NCI-H524 treated with DMSO at 0.1 percent for 48 hours (cell line): Measurements from ENCODE around the gene LEAP2.

Experiments used
- DNase-seq: peaks from one replicate; lab custom pipeline; 2025; lab: John Stamatoyannopoulos, UW

The LEAP2 gene, protein sequence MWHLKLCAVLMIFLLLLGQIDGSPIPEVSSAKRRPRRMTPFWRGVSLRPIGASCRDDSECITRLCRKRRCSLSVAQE

DNA sequence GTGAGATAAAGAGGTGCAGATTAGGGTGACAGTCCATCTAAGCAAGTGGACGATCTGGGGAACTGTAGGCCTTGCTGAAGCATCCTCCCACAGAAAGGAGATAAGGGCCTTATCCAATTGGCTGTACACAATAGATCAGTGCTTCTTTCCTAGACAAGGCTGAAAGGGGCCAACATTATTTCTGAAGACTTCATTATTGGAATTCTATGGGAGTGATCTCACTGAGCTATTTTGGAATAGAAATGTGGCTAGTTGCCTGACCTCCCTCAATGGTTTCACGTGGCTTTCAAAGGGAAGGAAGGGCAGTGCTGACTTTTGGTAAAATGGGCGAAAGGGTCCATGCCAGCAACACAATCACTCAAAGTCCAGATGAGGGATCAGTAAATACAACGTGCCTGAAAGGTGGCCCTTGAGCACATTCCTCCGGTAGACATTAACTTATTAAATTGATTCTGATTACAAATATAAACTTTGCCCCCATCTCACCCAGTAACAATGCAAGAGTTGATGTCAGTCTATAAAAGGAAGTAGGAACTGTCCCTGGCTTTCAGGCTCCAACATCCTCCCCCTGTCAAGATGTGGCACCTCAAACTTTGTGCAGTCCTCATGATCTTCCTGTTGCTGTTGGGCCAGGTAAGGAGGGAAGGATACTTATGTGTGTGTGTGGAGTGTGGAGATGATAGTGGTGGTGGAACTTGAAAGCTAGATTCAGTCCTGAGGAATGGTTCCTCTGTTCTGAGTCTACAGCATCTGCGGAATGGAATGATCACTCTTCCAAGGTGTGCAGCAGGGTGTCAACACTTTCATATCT lies at the start of gene LEAP2:
Gene LEAP2 (plus strand): TSS at position 550 of the 811 bp plus-strand sequence. CDS start 27 bp downstream, at position 577.
- DNase-seq = no peak

DNA sequence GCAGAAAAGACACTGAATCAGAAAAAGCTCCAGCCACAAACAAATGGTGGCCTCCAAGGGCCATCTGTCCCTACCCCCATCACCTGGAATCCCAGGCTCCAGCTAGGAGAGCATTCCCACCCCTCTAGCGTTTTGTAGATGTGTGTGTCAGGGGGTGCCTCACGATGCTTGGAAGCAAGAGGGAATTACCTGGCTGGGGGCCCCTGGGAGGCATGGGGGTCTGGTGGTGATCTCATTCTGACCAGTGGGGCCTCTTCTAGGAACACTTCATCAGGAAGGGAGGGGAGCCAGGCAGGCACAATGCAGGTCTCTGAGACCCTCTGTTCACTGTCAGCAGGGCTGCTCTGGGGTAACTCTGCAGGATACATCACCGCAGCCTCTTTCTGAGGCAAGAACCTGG lies 49.0 kb upstream of the LEAP2 start:
- no peak for DNase-seq

DNA sequence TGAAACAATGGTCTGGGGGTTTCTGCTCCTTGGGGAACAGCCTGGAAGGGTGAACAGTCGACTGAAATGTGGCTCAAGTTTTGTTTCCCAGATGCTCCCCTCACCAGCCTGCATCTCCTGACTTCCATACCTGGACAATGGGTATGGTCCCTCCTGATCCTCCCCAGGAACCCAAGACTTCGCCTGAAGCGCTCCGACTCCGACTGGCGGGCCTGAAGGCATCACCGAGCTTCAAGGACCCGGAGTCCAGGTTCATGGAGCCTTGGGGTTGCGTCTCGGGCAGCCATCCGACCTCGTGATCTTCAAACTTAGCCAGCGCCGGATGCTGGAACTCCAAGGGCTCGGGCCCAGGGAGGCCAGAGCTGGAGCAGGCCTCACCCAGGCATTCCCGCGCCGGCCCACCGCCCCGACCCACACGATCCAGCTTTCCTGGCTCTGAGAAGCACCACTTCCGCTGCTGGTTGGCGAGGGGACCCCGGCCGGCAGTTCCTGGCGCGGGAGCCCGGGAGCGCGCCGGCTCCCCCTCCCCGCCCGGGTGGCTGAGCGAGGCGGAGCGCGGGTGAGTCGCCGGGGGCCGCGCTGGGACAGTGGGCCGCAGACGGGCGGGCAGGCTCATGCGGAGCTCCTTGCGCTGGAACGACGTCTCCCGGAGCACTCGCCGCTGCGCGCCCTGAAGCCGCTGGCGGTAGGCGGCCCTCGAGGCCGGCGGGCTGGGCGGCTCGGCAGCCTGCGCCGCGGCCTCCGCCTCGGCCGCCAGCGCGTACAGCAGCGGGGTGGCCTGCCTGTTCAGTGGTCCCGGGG lies 48.2 kb upstream of the LEAP2 start:
- DNase-seq = no peak

DNA sequence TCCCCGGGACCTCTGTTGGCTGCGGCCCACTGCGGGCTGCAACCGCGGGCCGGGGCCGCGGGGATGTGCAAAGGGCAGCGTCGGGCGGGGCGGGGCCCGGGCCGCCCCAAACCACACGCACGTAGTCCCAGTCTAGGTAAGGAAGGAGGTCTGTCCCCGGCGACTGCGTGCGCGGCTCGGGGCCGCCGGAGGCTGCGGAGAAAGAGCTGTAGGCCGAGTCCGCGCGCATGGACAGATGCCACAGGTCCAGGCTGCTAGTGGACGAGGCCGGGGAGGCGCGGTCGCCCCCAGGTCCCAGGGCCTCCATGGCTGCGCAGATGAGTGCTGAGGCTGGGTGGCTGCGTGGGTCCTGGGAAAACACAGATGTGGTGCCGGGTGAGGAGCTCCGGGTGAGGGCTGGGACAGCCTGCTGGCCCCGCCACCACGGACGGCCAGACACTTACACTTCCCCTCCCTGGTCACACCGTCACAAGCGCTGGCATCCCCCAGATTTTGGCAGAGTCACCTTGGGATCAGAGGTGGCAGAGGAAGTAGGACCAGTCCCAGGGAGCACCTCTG lies 47.6 kb upstream of the LEAP2 start:
- DNase-seq = no peak

DNA sequence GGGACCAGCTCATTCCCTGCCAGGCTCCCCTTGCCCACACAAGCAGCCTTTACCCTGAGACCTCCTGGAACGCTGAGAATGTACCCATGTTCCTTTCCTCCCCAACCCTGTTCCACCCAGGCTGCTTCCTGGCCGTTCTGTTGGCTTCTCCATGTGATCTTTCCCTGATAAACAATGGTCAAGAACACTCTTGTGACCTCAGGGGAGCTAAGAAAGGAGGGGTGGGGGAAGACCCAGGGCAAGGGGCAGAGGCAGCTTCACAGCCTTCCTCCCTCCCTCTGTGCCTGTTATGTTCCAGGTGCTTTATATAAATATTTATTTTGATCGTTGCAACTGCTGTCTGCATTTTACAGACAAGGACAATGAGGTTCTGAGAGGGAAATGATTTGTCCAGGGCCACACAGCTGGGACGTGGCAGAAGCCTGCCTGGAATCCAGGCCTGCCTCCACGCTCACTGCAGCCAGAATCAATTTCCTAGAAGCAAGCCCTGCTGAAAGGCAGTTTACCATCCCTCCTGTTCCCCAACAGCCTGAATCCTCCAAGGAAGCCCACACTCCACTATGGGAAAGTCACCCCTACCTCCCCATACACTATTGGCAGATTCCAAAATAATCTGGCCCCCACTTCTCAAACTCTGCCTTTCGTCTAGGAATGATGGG lies 46.9 kb upstream of the LEAP2 start:
- DNase-seq = no peak

DNA sequence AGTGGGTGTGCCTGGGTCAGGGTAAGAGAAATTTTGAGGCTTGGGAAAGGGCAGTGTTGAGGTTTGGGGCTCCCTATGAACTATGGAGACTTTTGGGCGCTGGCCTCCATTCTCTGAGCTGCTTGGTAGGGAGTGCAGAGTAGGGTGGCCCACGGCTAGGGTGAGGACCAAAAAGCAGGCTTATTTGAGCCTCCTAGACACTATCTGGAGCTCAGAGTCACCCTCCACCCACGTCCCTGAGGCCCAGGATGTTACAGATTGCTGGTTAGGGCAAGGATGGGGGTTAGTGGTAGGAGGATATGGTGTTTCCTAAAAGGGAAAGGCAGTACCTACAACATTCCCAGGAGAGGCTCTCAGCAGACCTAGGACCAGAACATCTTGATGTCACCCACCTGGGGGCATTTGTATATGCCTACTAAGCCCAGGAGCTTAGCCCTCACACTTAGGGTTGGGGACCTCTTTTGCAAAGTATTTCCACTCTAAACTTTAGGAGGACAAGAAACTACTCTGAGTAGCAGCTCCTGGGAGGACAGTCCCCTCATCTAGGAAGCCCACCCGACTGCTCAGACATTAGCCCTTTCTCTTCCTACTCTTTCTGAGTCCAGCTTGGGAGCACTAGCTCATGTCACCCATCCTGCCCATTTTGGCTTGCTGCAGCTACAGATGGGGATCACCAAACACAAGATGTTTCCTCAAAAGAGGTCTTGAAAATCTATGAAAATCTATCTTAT lies 45.4 kb upstream of the LEAP2 start:
- no peak for DNase-seq

DNA sequence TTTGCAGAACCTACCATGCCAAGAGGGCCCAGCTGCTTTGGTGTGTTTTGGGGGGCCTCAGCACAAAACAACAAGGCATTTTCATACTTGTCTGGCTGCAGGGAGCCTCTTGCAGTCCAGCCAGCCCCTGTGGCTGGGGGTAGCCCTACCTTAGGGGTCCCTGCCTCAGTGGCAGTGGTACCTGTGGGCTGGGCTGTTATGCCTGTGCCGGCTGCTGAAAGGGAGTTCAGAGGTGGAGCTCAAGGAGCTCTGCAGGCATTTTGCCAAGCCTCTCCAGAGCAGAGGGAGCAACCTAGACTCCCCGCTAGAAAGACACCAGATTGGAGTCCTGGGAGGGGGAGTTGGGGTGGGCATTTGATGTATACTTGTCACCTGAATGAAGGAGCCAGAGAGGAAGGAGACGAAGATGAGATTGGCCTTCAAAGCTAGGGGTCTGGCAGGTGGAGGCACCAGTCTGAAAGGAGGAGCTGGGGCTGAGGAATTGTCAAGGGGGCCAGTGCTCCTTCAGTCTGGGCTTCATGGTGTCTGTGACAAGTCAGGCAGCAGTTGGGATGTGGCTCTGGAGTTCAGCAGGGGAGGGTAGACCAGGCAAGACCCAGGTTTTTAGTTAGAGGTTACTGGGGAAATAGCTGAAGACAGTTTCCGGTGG lies 44.5 kb upstream of the LEAP2 start:
- DNase-seq = no peak

DNA sequence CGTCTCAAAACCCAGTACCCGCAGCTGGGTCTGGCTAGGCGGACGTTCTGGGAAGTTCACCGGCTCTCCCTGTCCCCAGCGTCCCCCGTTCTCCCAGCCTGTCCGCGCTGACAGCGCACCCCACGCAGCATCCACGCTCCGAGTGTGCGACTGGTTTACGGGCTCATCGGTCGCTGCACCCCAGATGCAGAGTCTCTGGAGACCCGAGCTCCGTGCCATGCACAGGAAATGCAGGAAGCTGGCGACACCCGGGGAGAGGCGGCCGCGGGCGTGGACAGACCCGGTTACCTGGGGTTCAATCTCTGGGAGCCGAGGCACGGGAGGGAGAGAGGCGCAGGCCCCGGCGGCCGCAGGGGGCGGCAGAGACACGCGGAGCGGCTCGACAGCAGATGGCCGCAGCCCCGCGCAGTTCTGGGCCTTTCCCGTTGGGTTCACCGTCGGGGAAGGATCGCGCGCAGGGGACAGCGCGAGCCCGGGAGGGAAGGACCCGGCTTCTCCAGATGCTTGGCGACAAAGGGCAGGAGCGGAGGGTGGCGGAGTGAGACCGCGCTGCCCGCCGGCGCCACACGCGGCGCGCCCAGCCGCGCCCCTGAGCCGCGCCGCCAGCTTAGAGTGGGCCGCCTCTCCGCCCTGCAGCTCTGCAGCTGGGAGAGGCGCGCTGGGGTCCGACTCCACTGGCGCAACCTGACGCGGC lies 43.6 kb upstream of the LEAP2 start:
- no peak for DNase-seq

DNA sequence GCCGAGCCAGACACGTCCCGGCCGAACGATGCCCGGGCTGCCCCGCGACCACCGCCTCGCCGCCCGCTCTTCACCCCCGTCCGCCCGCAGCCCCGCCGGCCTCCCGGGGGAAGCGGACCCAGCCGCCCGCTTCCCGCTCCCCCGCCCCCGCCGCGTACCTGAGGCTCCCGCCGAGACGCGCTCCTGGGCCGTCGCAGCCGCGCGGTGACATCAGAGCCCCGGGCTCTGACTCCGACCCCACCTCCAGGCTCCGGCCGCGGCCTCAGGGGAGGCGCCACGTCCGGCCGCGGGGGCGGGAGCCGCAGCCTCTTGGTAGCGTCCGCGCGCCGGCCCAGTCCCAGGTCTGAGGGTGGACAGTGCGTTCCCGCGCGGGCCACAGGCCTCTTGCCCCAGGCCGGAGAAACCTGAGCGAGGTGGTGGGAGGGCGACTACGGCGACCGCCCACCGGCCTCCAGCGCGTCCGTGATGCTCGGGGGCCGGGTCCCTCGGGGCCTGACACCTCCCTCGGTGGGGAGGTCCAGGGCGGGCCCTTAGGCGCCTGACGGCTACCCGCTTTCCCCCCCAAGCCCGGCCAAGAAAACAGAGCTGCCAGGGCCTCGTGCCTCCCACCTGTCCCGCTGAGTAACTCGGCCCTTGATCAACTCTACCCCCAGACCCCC lies 42.9 kb upstream of the LEAP2 start, which contains the start of gene SHROOM1:
Gene SHROOM1 (minus strand): TSS at position 212 of the 659 bp plus-strand sequence. CDS start 4,507 bp downstream, outside the sequence.
- no peak for DNase-seq

DNA sequence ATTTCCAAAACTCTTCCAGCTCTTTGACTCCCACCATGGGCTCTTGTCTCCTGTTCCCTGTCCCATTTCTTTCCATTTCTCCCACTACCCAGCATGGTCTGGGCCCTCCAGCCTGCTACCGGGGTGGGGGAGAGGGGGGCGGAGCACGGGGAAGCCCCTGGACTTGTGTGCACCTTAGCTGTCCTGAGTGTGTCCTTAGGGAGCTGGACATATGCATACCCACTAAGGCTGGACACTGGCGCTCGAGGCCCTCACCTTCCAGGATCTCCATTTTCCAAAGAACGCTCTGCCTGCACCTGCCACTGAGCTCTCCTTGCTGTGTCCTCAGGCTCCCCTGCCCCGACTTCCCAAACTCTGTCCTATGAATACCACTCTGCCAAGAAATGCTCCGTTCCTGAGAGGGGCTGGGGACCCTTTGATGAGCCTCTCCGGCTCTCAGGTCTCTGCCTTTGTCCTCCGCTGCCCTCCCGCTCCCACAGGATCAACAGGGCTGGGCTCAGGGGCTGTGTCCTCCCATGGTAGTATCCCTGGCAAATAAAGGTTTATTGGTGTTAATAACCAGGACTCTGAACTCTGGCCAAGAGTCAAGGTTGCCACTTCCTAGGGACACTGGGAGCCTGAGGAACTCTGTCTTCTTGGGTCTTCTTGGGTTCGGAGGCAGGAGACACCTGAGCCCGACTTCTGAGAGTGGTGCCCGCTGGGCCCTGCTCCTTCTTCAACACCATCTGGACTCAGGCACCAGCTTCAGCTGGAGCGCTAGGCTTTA lies 42.2 kb upstream of the LEAP2 start:
- no peak for DNase-seq

DNA sequence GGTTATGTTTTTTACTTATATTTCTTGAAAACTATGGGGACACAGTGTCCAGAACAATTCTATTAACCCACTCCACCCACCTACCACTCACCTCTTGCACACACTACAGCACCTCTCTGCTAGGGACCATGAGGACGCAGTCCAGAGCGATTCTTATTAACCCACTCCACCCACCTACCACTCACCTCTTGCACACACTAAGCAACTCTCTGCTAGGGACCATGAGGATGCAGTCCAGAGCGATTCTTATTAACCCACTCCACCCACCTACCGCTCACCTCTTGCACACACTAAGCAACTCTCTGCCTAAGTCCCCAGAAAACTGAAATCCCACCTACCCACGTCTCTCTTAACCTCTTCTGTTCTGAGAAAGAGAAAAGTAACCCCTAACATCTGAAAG lies 40.9 kb upstream of the LEAP2 start:
- no peak for DNase-seq

DNA sequence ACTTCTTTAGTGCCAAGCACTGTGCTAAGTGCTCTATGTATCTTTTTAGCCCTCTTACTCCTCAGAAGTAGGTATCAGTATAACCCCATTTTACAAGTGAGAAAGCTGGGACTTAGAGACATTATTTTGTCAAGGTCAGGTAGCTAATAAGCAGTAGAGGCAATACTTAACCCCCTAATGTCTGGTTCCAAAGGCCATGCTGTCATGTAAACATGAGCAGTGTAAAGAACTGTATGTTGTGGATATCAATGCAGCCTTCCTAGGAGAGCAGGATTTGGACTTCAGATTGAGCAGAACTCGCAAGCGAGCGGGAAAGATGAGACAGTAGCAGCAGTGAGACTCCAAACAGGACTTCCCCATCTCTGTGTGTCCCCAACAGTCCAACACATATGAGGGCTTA lies 39.4 kb upstream of the LEAP2 start:
- DNase-seq = no peak

DNA sequence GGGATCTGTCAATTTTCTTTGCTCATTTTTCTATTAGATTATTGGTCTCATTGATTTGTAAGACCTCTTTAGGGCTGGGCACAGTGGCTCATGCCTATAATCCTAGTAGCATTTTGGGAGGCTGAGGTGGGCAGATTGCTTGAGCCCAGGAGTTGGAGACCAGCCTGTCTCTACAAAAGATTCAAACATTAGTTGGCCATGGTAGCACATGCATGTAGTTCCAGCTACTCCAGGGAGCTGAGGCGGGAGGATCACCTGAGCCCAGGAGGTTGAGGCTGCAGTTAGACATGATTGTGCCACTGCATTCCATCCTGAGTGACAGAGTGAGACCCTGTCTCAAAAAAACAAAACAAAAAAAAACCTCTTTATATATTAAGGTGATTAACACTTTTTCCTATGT lies 36.6 kb upstream of the LEAP2 start:
- no peak for DNase-seq

DNA sequence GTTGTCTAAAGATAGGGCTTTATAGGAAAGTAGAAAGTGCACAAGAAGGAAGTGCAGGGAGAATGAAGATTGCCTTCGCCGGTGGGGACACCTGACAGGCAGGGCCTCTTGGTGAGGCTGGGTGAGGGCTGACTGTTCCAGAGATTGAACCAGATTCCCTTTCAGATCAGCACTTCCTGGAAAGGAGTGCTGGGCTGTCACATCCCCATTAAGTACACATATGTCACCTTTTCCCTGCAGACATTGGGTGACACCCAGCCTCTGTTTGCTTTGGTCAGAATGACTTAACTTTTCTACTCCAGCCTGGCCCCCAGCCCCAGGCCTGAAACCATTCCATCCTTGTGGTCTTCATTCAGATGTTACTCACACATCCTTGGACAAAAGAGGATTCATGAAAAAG lies 35.6 kb upstream of the LEAP2 start:
- no peak for DNase-seq

DNA sequence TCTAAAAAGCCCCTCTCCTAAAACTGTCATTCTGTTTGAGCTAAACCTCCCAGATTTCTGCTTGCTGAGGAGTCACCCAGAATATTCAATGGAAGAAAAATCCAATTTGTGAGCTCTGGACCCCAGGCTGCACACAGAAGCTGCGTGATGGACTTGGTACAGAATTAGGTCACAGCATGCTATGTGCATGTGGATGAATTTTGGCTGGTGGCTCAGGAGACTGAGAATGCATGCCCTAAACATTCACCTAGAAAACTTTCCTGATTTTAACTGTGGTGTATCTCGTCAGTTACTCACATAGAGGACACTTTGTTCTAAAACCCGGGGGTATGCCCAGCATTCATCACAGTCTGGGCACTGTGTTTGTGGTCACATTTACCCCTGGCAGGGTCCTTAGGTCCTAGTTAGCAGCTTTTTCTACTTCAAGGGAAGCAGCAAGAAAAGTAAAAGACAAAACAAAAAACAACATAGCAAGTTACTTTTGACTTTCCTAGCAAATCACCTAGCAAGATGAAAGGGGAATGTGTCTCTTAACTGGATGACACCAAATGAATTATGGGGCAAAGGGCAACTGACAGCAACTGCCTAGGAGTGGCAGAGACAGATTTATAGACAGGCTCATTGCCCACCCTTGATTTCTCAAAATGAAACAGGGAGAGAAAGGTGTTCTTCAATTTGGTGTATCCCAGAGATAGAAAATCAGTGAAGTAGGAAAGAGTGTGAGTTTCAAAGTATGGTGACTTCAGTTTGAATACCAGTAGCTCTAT lies 34.8 kb upstream of the LEAP2 start:
- DNase-seq = no peak

DNA sequence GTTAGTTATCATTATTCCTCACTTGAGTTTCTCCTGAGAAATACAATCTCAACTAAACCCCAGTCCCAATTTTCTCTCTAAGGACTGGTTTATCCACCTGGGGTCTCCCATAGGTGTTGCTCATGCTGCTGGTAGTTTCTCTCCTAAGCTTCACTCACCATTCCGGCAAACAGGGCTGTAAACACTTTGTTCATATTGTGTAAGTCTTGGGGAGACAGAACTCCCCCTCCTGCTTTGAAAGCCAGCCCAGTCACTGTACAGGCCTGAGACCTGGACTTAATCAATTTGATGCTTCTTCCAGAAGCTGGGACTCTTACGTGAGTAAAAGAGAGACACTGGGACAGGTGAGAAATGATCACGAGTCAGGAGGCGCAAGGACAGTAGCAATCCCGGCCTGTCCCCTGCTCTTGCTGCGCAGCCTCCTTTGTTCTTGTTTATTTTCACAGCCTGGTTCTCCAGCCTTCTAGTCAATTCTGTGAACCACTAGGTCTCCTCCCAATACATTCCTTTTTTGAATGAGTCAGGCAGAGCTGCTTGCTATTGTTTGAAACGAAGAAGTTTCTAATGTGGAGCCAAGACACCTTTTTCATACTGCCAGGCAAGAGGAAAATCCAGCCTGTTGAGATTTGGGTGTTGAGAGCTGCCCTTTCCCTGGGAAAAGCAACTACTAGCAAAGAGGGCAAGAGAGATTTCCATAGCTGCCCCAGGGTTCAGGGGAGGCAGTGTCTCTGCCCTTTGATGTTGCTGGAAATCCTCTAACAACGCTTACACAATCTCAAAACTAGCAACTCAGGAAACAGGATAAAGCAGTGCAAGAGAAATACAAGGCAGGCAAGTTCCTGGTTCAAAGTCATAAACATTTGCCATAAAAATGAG lies 33.8 kb upstream of the LEAP2 start:
- no peak for DNase-seq

DNA sequence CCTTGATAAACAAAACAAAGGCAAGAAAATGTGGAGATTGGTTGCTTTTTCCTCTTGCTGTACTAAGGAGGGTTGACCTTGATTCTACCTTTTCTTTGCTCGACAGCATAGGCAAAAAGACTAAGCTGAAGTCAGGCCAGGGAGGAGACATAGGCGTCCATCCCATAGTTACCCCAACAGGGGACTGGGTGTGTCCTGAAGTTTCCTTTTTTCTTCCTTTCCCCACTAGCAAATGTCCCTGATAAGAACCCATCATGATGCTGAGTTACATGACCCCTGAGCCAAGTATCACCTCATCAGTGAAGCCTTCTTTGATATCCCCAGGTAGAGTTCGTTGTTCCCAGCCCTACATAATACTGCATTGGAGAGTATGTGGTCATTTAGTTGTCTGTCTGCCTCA lies 33.2 kb upstream of the LEAP2 start:
- DNase-seq = no peak
